ENCODE measurements around the gene TLE2.

The TLE2 gene

DNA sequence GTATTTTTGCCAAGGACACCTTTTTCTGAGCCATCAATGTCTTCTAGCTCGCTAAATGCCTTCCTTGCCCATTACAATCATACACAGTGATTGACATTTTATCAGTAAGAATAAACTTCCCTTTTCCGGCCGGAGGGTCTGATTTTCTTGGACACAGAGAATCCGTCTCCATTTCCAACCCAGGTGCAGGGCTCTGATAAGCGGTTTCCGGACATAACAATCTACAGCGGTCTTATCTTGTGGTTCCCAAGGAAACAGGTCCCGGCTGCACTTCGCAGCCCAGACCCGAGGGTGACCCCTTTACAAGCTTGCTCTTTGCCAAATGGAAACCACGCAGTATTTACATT, 79.2 kb downstream of the TLE2 start:
- no peak for DNase-seq (ENCODE audit: low read depth)

Measured in GM04504 (cell line).